ENCODE results near the gene ERC1.

The ERC1 gene

GRCh38 chr12:1365703-1366102, 374.7 kb downstream of the ERC1 start:
- DNase-seq, result no peak

GRCh38 chr12:1367331-1368291, 376.6 kb downstream of the ERC1 start:
- DNase-seq, result no peak

GRCh38 chr12:1369460-1369859, 378.4 kb downstream of the ERC1 start:
- no peak for DNase-seq

- DNase-seq, result no peak
These were observed 379.0 kb downstream of the ERC1 start for GRCh38 chr12:1369938-1370500.

- DNase-seq, result no peak
These were observed 383.1 kb downstream of the ERC1 start for GRCh38 chr12:1373901-1374735.

- no peak for DNase-seq
These were observed 384.3 kb downstream of the ERC1 start for GRCh38 chr12:1375323-1375722.

- DNase-seq, result no peak
These were observed 386.1 kb downstream of the ERC1 start for GRCh38 chr12:1377117-1377516.

GRCh38 chr12:1377681-1378080, 386.7 kb downstream of the ERC1 start:
- DNase-seq, result no peak

- DNase-seq, result no peak
These were observed 389.3 kb downstream of the ERC1 start for GRCh38 chr12:1380171-1380851.

GRCh38 chr12:1382151-1382550, 391.1 kb downstream of the ERC1 start:
- no peak for DNase-seq

- no peak for DNase-seq
These were observed 391.8 kb downstream of the ERC1 start for GRCh38 chr12:1382826-1383225.

GRCh38 chr12:1383758-1384157, 392.7 kb downstream of the ERC1 start:
- DNase-seq, result no peak

- no peak for DNase-seq
These were observed 393.9 kb downstream of the ERC1 start for GRCh38 chr12:1384910-1385309.

- no peak for DNase-seq
These were observed 400.7 kb downstream of the ERC1 start for GRCh38 chr12:1391722-1392121.

- DNase-seq, result no peak
These were observed 404.5 kb downstream of the ERC1 start for GRCh38 chr12:1395421-1395955.

GRCh38 chr12:1398673-1399072, 407.6 kb downstream of the ERC1 start:
- DNase-seq, result no peak

- no peak for DNase-seq
These were observed 410.9 kb downstream of the ERC1 start for GRCh38 chr12:1401891-1402290.

- DNase-seq, result no peak
These were observed 412.4 kb downstream of the ERC1 start for GRCh38 chr12:1403417-1403816.

GRCh38 chr12:1405619-1406018, 414.6 kb downstream of the ERC1 start:
- DNase-seq, result no peak

- no peak for DNase-seq
These were observed 419.8 kb downstream of the ERC1 start for GRCh38 chr12:1410794-1411193.

GRCh38 chr12:1413930-1414329, 422.9 kb downstream of the ERC1 start:
- no peak for DNase-seq

GRCh38 chr12:1418144-1418543, 427.1 kb downstream of the ERC1 start:
- DNase-seq, result no peak

Measured in activated T-cell treated with anti-CD3 and anti-CD28 coated beads, Interleukin-2, amount 50 U/mL, for 48 hours (primary cell).